HG03280 (cell line): Measurements from ENCODE around the gene STKLD1.
"Not testable (repeated sequence)": the region's sequence is repeated elsewhere in the genome, so short reads cannot be mapped to it uniquely, and the experiment has no call there.

Source experiments
- ATAC-seq: cut with Tn5 transposase; IDR thresholded peaks from one replicate; pipeline ENCODE4 v1.9.1; 2021; ENCODE audit warnings: mild to moderate bottlenecking, moderate library complexity; ENCODE audit not compliant: unreplicated experiment

The STKLD1 gene

GRCh38 chr9:133375724-133376654, at the start of gene STKLD1, which contains the start of gene SURF4:
TSS of gene STKLD1 (plus strand) at chr9:133376366. CDS start at chr9:133376474, 108 bp downstream.
TSS of gene SURF4 (minus strand) at chr9:133376060. CDS start at chr9:133375969, 91 bp downstream.
- ATAC-seq, result peak; percentile 93

DNA sequence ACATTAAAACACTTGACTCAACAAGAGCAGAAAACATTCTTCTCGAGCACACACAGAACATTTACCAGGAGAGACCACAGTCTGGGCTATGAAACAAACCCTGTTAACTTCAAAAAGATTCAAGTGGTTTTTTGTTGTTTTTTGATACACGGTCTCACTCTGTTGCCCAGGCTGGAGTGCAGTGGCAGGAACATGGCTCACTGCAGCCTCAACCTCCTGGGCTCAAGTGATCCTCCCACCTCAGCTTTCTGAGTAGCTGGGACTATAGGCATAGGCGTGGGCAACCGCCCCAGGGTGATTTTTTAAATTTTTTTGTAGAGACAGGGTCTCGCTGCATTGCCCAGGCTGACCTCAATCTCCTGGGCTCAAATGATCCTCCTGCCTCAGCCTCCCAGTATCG, 49.1 kb upstream of the STKLD1 start:
- ATAC-seq, result not testable (repeated sequence)

DNA sequence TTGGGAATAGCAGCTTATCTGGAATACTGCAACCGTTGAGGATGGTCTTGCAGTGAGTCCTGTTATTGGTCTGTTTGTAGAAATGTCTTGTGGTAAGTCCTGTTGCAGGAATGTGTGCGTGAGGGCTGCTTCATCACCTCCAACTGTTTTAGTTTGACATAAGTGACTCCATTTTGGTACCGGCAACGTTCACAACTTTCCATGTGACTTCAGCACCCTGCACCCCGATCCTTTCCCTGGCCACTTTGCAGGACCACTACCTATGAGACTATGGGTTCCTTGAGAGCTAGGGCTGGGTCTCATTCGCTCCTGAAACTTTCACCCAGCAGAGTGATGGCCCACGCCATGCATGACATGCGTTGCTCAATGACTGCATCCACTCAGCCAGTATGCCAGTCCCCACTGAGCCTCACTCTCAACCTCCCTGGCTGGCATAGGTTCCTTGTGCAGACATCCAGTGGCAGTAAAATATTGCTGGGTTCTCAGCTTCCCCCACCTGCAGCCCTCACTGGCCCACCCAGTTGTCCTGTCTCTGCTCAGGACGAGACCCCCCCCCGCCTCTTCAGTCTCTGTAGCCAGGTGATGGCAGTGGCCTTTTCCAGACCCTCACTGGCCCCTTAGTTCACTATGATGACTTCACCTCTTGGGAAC, 48.2 kb upstream of the STKLD1 start:
- no peak for ATAC-seq

- not testable (repeated sequence) for ATAC-seq
These were observed 46.6 kb upstream of the STKLD1 start for GRCh38 chr9:133329306-133330156.

- no peak for ATAC-seq
These were observed 44.9 kb upstream of the STKLD1 start for GRCh38 chr9:133331221-133331620.

DNA sequence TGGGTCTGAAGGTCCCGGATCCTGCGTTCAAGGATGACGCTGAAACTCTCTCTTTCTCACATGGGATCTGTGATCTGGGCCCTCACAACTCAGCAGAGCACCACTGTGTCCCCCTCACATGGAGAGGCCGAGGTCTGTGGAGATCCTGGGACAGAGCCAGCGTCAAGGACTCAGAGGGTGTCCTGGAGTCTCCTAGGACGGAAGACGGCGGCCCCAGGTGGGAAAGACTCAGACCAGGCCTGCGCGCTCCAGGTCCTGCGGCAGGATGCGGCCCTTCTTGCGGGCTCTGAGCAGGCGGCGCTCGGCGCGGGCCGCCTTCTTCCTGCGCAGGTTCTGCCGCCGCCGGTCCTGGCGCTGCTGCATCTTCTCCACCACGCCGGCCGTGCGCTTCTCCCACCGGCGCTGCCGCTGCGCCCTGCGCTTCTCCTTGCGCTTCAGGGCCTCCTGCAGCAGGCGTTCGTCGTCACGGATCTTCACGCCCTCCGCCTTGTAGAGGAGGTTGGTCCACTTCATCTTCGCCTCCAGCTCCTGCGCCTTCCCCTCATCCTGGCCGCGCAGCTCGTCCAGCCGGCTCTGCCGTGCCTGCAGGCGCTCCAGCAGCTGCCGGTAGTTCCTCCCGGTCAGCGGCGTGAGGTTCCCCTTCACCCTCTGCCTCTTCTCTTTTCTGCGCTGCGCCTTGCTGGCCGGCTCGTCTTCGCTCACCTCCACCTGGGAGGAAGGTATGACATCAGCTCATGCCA, 44.4 kb upstream of the STKLD1 start:
- ATAC-seq, result no peak

GRCh38 chr9:133332381-133332730, 43.8 kb upstream of the STKLD1 start:
- no peak for ATAC-seq

DNA sequence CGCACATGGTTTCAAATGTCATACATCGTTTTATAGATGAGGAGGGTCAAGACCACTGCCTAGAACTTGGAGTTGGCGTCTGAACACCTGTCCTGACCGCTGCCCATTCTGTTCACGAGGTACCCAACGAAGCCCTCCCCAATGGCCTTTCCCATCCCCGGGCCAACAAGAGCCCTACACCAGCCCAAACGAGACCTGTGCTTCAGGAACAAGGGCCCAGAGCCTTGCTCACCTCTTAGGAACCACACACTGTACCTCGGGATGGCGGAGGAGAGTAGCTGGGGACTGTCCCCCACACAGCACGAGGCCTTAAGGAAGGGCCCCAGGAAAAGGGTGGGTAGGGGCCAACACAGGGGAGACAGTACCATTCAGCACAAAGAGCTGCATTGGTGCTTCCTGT, 43.2 kb upstream of the STKLD1 start:
- no peak for ATAC-seq

GRCh38 chr9:133333566-133333965, 42.6 kb upstream of the STKLD1 start:
- no peak for ATAC-seq

GRCh38 chr9:133334161-133334560, 42.0 kb upstream of the STKLD1 start:
- no peak for ATAC-seq

- ATAC-seq, result not testable (repeated sequence)
These were observed 41.3 kb upstream of the STKLD1 start for GRCh38 chr9:133334888-133335287.

GRCh38 chr9:133335924-133336811, 40.0 kb upstream of the STKLD1 start, which contains the start of gene SURF6:
TSS of gene SURF6 (minus strand) at chr9:133336188. CDS start at chr9:133336132, 56 bp downstream.
- peak; percentile 80 for ATAC-seq

GRCh38 chr9:133339641-133340040, 36.5 kb upstream of the STKLD1 start:
- no peak for ATAC-seq

DNA sequence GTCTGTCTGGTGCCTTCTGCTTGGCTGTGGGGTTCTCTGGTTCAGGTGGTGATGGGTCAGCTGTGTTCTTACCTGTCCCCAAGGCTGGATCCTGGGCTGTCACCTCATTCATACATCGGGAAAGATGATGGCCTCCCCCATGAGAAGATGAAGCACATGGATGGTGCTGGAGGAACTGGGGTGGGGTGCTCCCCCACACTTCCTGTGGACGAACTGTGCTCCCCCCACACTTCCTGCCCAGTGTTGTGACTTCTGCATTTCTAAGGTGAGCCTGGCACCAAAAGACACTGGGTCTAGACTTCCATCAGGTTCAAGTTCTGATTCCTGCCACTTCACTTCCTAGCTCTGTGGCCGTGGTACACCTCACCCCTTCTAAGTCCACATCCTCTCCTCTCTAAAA, 35.9 kb upstream of the STKLD1 start:
- ATAC-seq, result no peak

- ATAC-seq, result no peak
These were observed 35.2 kb upstream of the STKLD1 start for GRCh38 chr9:133340916-133341315.

GRCh38 chr9:133341369-133342068, 34.6 kb upstream of the STKLD1 start:
- ATAC-seq, result no peak

GRCh38 chr9:133342069-133342406, 34.1 kb upstream of the STKLD1 start:
- ATAC-seq, result no peak

GRCh38 chr9:133342570-133342969, 33.6 kb upstream of the STKLD1 start:
- ATAC-seq, result no peak

DNA sequence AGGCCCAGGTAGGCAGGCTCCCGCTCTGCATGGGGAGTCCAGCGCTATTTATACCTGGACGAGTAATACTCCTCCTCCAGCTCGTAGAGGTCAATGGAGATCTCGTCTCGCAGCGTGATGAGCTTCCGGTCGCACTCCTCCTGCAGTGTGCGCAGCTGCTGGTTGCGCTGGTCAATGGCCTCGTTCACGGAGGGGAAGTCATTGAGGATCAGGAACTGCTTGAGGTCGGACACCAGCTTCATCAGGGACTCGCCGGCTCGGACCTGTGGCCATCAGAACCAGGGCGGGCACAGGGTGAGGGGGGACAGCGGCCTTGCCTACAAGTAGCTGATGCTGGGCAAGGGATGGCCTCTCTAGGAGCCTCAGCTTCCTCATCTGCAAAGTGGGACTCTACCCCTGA, 32.1 kb upstream of the STKLD1 start:
- ATAC-seq, result no peak
